Epithelial cell of prostate (primary cell): ENCODE measurements around the gene LCE2B.
"Not testable (repeated sequence)": the region's sequence is repeated elsewhere in the genome, so short reads cannot be mapped to it uniquely, and the experiment has no call there.

ENCODE experiments used
- DNase-seq: peaks from one replicate; pipeline ENCODE4 v3.0.0-alpha.2; 2011; ENCODE audit warnings: low read depth, low spot score
- H3K27ac ChIP-seq: fragments of 450-650 bp; 2 replicates; pipeline ENCODE4 v1.5.1; 2017; ENCODE audit warnings: mild to moderate bottlenecking

The LCE2B gene, protein sequence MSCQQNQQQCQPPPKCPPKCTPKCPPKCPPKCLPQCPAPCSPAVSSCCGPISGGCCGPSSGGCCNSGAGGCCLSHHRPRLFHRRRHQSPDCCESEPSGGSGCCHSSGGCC

DNA sequence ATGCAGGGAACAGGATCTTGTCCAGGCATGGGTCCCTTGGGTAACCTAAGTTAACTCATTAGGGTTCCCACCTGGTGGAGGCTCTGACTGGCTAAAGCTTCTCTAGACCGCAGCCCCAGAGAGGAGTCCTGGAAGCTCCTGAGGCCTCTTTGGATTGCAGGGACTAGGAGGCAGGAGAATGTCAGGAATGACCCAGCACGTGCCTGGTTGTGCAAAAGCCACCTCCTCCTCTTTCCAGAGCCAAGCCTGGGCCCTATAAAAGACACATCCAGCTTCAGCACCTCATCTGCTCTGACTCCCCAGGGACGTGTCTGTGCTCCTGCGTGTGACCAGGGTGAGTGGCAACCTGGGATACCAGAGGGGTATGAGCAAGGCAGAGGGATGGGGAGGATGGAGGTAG is at the start of gene LCE2B:
Gene LCE2B (plus strand): TSS at position 301 of the 400 bp plus-strand sequence. CDS start 721 bp downstream, outside the sequence.
- not testable (repeated sequence) for DNase-seq, H3K27ac ChIP-seq

DNA sequence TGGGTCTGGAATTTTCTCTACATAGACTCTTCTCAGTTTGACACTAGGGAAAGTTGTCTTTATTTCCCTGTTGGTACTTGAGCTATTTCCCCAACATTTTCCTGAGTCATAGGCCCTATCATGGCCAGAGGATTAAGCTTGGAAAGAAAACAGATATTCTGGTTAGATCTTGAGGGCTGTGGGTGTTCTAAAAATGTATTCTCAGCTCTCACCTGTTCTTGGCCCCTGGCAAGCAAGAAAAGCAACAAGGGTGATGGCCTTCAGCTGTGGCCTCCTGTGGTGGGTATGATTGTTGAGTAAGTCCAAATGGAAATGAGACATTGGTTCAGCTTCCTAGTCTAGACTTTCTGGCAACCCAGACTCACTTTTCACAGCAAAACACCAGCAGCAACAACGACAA is 45.6 kb upstream of the LCE2B start:
- no peak for DNase-seq
- no peak overlapping the region for H3K27ac ChIP-seq

DNA sequence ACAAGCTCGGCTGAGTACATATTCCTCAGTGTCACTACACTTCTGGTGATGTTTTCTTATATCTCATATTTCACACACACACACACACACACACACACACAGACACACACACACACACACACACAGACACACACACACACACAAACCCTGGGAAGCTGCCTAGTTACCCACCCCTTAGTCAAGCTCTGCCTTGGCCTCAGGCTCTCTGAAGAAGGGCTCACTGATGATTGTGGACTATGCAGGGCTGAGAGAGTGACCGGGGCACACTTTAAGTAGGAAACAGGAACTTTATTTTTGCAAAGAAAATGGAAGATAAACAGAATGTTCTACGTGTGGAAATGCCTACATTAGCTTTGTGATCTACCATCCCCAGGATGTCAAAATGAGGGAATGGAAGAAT is 42.0 kb upstream of the LCE2B start:
- DNase-seq = no peak
- H3K27ac ChIP-seq = no peak overlapping the region

DNA sequence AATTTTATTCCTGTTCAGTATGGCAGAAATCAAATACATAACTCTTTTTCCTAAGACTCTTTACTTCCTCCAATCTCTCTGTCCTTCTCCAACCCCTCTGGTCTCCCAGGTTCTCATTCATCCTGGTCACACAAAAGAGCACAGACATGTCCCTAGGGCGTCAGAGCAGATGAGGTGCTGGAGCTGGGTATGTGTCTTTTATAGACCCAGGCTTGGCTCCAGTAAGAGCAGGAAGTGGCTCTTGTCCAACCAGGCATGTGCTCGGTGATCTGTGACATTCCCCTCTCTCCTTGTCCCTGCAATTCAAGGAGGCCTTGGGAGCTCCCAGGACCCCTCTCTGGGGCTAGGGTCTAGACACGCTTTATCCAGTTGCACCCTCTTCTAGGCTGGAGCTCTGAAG is 40.8 kb upstream of the LCE2B start:
- DNase-seq = no peak
- H3K27ac ChIP-seq = no peak overlapping the region

DNA sequence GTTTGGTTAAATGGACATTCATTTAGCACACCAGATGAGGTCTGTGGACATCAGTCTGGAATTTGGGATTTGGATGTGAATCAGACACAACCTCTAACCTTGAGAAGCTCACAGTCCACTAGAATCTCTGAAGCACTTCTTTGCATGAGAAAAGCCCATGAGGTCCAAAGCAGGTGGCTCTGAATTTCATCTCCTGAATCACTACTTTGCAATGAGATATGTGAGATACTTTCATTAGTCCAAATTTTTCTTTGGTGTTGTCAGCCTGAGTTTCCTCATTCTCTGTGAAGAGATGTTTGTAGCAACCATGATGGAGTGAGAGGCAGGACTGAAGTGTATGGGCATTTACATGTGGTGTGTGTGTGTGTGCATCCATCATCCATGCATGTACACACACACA is 39.3 kb upstream of the LCE2B start:
- DNase-seq = no peak

DNA sequence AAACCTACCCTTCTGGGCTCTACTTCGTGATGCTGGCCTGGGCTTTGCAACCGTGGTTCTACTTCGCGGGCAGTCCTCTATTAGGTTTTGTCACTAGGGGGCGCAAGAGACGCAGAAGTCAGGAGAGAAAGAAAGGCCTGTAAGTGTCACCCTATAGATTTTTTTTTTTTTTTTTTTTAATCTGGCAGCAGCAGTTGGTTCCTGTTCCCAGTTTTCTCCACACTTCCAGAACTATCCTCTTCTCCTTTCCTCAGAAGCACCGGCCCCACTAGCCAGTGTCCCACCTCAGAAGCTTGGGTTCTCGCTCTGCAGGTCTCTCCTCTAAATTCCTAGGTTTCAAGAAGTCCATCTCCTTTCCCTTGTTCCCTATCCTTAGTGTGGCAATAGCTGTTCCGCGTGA is 31.8 kb upstream of the LCE2B start:
- peak; percentile 16 for DNase-seq
- no peak overlapping the region for H3K27ac ChIP-seq

More for the DNA sequence above, 39.3 kb upstream of the LCE2B start:
- no peak overlapping the region for H3K27ac ChIP-seq

DNA sequence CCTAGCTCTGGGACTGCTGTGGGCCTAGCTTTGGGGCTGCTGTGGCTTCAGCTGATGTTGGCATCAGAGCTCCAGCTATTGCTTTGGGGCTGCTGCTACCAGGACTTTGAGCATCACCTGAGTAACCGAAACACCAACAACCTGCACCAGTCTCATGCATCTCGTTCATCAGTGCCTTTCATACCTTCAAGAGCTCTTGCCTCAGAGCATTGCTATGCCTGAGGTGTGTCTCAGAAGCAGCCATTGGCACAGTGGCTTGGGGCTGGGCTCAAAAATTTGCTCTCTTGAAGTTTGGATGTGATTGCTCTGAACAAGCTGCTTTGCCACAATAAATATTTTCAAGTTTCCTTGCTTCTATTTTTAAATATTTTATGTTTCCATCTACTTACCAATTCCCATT is 29.5 kb upstream of the LCE2B start:
- DNase-seq = no peak
- H3K27ac ChIP-seq = no peak overlapping the region

DNA sequence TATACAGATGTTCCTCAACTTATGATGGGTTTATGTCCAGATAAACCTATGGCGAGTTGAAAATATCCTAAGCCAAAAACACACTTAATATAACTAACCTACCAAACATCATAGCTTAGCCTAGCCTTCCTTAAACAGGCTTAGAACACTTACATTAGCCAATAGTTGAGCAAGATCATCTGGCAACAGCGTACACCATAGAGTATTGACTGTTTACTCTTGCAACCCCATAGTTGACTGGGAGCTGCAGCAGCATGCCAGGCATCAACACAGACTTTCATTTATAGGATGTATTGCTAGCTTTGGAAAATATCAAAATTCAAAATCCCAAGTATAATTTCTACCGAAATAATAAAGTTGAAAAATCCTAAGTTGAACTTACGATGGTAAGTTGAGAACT is 28.2 kb upstream of the LCE2B start:
- no peak for DNase-seq
- no peak overlapping the region for H3K27ac ChIP-seq

DNA sequence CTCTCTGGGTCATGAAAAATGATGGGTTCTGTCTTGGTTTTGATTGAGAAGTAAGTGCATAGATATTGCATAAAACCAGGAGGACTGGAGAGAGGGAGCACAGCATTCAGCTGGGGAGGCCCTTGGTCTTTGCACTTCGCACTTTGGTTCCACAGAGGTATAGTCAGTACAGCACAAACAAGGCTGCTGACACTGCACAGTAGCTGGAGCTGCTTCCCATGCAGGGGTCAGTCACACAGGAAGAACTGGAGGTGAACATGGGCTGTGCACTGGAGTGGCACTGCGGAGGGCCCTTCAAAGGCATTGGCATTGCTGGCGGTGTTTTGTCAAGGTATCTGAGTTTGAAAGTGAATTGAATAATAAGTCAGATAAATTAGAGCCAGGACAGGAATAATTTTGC is 27.3 kb upstream of the LCE2B start:
- no peak overlapping the region for H3K27ac ChIP-seq
- DNase-seq = no peak

DNA sequence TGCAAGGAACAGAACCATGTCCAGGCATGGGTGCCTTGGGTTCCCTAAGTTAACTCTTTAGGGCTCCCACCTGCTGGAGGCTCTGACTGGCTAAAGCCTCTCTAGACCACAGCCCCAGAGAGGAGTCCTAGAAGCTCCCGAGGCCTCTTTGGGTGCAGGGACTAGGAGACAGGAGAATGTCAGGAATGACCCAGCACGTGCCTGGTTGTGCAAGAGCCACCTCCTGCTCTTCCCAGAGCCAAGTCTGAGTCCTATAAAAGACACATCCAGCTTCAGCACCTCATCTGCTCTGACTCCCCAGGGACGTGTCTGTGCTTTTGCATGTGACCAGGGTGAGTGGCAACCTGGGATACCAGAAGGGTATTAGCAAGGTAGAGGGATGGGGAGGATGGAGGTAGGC is 22.8 kb upstream of the LCE2B start, which contains the start of gene LCE2D:
Gene LCE2D (plus strand): TSS at position 283 of the 400 bp plus-strand sequence. CDS start 726 bp downstream, outside the sequence.
- no peak for DNase-seq
- H3K27ac ChIP-seq = no peak within 1 kb of the TSS

DNA sequence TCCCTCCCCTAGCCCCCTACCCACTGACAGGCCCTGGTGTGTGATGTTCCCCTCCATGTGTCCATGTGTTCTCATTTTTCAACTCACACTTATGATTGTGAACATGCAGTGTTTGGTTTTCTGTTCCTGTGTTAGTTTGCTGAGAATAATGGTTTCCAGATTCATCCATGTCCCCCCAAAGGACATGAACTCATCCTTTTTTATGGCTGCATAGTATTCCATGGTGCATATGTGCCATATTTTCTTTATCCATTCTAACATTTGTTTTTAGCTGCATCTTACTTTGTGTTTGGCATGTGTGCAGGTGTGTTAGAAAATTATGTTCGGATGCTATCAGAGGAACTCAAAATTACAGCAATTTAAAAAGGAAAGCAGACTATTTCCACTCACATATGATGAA is 19.8 kb upstream of the LCE2B start:
- H3K27ac ChIP-seq = not testable (repeated sequence)

DNA sequence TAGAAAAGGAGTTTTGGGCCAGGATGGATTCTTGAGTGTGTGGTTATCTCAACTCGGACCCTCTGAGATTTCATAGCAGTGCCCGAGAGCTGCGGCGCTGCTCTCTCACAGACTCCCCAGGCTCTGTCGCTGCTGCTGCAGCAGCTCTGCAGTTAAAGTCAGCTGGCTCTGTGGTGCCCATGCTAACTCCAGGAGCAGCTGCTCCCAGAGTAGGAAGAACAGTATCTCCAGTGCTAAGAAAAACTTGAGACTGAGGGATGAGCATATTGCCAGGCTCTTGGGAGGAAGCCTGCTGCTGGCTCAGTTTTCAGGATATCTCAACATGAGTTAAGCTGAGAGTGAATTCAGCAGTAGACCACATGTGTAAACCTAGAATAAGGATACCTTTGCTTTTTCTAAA is 18.3 kb upstream of the LCE2B start:
- no peak overlapping the region for H3K27ac ChIP-seq
- no peak for DNase-seq

More for the DNA sequence above, 19.8 kb upstream of the LCE2B start:
- DNase-seq = not testable (repeated sequence)

DNA sequence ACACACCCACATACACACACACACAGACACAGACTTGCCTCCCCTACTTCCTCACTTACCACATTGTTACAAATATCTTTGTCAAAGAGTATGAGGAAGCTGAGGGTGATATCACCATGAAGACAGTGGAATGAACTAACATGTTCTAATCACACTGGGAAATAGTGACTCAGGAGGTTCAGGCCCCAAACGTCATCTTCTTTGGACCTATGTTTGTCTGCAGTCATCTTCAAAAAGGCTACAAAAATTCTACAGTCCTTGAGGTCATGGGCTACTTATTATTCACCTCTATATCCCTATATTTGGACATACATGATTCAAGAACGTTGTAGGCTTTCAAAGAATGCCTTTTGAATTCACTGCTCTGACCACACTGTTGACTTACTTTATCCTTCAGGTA is 12.9 kb upstream of the LCE2B start:
- peak; percentile 34 for DNase-seq
- H3K27ac ChIP-seq = no peak overlapping the region

DNA sequence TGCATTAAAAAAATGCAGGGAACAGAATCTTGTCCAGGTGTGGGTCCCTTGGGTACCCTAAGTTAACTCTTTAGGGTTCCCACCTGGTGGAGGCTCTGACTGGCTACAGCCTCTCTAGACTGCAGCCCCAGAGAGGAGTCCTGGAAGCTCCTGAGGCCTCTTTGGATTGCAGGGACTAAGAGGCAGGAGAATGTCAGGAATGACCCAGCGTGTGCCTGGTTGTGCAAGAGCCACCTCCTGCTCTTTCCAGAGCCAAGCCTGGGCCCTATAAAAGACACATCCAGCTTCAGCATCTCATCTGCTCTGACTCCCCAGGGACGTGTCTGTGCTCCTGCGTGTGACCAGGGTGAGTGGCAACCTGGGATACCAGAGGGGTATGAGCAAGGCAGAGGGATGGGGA is 10.9 kb upstream of the LCE2B start, which contains the start of gene LCE2C:
Gene LCE2C (plus strand): TSS at position 297 of the 400 bp plus-strand sequence. CDS start 737 bp downstream, outside the sequence.
- DNase-seq, H3K27ac ChIP-seq: not testable (repeated sequence)

DNA sequence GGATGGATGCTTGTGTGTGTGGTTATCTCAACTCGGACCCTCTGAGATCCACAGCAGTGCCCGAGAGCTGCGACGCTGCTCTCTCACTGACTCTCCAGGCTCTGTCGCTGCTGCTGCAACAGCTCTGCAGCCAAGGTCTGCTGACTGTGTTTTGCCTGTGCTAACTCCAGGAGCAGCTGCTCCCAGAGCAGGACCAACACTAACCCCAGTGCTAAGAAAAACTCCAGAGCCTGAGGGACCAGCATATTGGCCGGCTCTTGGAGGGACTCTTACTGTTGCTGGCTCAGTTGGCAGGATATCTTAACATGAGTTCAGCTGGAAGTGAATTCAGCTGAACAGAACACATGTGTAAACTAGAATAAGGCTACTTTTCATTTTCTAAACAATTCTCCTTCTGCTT is 6.5 kb upstream of the LCE2B start:
- no peak for DNase-seq
- H3K27ac ChIP-seq = no peak overlapping the region

DNA sequence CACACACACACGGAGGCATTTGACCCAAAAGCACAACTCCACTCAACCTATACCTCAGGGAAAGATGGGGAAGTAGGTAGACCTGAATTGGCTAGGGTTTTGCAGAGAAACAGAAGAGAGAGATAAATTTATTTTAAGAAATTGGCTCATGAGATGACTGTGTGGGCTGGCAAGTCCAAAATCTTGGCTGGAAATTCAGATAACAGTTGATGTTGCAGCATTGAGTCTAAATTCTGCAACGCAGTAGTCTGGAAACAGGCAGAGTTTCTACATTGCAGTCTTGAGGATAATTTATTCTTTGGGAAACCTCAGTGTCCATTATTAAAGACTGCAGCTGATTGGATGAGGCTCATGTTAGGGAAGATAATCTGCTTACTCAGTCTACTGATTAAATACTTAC is 4.3 kb upstream of the LCE2B start:
- H3K27ac ChIP-seq = no peak overlapping the region
- DNase-seq = no peak

DNA sequence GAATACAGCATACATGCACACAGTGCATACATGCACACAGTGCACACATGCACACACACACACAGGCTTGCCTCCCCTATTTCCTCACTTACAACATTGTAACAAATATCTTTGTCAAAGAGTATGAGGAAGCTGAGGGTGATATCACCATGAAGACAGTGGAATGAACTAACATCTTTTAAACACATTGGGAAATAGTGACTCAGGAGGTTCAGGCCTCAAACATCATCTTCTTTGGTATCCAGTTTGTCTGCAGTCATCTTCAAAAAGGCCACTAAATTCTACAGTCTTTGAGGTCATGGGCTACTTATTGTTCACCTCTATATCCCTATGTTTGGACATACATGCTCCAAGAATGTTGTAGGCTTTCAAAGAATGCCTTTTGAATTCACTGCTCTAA is 2.1 kb upstream of the LCE2B start:
- H3K27ac ChIP-seq = no peak overlapping the region
- no peak for DNase-seq

DNA sequence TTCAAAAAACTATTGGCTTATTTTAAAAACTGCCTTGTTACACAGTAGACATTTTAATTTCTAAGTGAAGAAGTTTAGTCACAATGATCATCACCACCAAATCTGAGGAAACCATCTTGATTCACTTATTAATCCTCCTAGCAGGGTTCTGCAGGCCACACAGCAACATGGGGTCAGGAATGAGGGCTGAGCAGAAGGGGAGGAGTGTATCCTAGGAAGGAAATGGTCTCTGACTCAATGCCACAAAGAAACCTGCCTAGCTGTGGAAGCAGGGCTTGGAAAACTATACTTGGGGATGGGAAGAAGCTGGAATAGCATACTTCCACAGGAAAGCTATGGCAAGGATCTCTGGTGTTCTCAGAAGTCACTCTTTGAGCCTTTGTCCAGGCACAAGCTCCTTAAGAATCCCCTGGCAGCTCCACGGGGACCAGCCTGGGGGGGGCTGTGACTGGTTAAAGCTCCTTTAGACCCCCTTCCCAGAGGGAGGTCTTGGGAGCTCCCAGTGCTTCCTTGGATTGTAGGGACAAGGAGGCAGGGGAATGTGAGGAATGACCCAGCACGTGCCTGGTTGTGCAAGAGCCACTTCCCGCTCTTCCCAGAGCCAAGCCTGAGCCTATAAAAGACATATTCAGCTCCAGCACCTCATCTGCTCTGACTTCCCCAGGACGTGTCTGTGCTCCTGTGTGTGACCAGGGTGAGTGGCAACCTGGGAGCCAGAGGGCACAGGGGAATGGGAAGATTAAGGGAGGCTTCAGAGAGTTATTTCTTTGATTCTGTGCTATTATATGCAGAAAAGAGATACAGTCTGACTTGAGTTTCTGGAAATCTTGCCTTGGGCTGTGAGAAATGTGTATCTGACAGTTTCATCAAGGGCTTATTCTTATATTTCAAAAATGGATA is 12.0 kb downstream of the LCE2B start, which contains the start of gene LCE2A:
Gene LCE2A (plus strand): TSS at position 645 of the 900 bp plus-strand sequence. CDS start 557 bp downstream, outside the sequence.
- no peak for DNase-seq
- H3K27ac ChIP-seq = no peak within 1 kb of the TSS

DNA sequence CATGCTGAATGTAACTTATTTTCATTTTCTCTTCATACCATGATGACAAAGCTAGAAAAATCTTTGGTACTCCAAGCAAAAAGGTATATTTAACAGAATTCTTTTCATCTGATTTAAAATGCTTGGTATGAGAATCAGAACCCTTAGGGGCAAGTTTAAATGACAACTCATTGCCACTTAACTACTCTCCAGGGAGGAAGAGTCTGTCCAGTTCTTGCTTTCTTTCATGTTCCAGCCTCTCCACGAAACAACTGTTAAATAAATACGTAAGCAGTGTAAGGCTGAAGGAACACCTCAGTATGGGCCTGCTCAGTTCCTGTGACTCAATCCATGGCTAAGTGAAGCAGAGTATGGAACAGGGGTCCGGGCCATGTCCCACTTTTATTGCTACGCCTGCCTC is 13.8 kb downstream of the LCE2B start:
- no peak for DNase-seq
- no peak overlapping the region for H3K27ac ChIP-seq

DNA sequence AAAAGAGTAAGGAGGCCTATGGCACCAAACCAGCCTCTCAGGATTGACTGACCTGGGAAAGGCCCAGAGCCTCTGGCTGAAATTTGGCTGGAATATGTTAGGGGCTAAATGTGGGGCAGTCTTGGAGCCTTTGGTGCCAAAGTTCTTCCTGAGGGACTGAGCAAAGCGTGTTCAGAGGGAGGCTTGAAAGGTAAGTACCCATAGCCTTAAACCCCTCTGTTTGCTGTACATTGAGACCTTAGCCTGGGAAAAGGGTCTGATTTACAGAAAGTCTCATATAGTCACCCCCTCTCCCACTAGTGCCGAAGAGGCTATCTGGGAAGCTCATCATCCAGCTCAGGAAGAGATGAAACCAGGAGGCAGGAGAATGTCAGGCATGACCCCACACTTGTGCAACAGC is 21.9 kb downstream of the LCE2B start, which contains the start of gene LCE4A:
Gene LCE4A (plus strand): TSS at position 301 of the 400 bp plus-strand sequence. CDS start 916 bp downstream, outside the sequence.
- no peak within 1 kb of the TSS for H3K27ac ChIP-seq
- DNase-seq = no peak

DNA sequence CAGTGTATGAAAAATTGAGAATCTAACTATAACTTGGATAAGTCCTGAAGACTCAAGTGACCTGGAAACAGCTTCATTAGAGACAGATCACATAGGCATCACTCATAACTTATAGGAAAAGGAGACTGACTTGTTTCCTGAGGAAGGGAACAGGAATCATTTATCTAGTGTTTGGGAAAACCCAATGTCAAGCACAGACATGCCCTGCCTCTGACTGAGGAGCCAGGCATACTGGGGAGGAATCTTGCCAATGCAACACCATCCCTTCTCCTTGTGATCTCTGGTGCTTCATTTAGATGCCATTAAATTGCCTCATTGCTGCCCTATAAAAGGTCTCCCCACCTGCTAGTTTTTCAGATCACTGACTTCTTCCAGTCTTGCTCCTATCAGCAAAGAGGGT is 32.3 kb downstream of the LCE2B start:
- H3K27ac ChIP-seq = peak overlapping the region; percentile 32
- DNase-seq = peak; percentile 66
